ENCODE measurements around the gene SLC18A3. TPM values are rescaled to one million over a fixed set of nuclear protein-coding genes. Genes with fewer than 3 reads are reported as not detected.

SLC18A3 gene
- total RNA-seq = not detected

DNA sequence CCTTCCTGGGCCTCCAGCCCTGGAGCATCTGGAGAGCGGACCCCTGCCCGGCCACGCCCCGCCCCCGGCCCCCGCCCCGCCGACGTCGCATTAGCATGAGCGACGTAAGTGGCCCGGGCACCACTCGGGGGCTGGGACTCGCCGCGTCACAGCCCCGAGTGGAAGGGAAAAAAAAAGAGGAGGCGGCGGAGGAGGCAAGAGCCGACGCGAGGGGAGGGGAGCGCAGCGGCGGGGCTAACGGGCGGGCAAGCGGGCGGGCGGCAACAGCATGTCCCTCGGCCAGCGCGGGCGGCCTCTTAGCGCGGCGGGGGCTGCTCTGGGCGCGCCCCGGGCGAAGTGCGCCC lies at the start of gene SLC18A3:
SLC18A3 (plus strand) TSS at position 197 of the 344 bp plus-strand sequence. CDS start 431 bp downstream, outside the sequence.
- Histone ChIP-seq H3K27ac (no peak within 1 kb of the TSS), H3K4me1 (peaks cover 7 to 16% of the 10 kb centered on the region in 2 donors), H3K27me3 (peaks cover 42% of the 10 kb centered on the region), H3K9me3 (no peaks in the 10 kb centered on the region), H3K36me3 (no peaks in the 10 kb centered on the region), H3K4me3 (replicated peaks in 1 of 3) (no peak within 1 kb of the TSS)
- 0 to 6% methylated on average over 5 to 23 of the region's 43 CpGs for WGBS, 2 donors
- TF ChIP-seq, protein P1, sequence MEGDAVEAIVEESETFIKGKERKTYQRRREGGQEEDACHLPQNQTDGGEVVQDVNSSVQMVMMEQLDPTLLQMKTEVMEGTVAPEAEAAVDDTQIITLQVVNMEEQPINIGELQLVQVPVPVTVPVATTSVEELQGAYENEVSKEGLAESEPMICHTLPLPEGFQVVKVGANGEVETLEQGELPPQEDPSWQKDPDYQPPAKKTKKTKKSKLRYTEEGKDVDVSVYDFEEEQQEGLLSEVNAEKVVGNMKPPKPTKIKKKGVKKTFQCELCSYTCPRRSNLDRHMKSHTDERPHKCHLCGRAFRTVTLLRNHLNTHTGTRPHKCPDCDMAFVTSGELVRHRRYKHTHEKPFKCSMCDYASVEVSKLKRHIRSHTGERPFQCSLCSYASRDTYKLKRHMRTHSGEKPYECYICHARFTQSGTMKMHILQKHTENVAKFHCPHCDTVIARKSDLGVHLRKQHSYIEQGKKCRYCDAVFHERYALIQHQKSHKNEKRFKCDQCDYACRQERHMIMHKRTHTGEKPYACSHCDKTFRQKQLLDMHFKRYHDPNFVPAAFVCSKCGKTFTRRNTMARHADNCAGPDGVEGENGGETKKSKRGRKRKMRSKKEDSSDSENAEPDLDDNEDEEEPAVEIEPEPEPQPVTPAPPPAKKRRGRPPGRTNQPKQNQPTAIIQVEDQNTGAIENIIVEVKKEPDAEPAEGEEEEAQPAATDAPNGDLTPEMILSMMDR (IDR thresholded peaks at IDR 0.05) = no peak
- no peak for TF ChIP-seq POLR2A (IDR thresholded peaks at IDR 0.05)
- intact Hi-C loops (cut with DNase I) = no loop called here
- DNase-seq = no peak

GRCh38 chr10:49560526-49560925 lies 49.6 kb upstream of the SLC18A3 start:
- Histone ChIP-seq H3K4me1 (no peaks in the 10 kb centered on the region), H3K4me3 (replicated peaks in 1 of 3) (no peak overlapping the region), H3K27ac (no peak overlapping the region), H3K9me3 (no peaks in the 10 kb centered on the region), H3K27me3 (no peaks in the 10 kb centered on the region), H3K36me3 (no peaks in the 10 kb centered on the region)
- 67 to 72% methylated on average over 2 of the region's 2 CpGs for WGBS, 2 donors
- no peak for TF ChIP-seq POLR2A (IDR thresholded peaks at IDR 0.05)
- TF ChIP-seq, protein P1 (IDR thresholded peaks at IDR 0.05) = no peak
- no peak for DNase-seq
- intact Hi-C loops (cut with DNase I) = no loop called here

DNA sequence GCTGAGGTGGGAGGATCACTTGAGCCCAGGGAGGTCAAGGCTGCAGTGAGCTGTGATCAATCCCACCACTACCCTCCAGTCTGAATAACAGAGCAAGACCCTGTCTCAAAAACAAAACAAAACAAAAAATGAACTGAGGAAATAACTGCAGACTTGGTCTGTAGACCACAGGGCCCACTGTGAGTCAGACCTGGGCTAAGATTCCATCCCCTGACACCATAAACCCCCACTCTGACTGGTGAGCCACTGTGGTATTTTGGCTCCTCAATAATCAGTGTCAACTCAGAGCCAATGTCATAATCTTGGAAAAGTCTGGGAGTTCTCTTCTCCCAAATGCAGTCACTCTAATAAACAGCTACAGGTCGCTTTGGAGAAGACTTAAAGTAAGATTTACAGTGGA lies 47.2 kb upstream of the SLC18A3 start:
- Histone ChIP-seq H3K36me3 (no peaks in the 10 kb centered on the region), H3K4me3 (replicated peaks in 1 of 3) (no peak overlapping the region), H3K27me3 (no peaks in the 10 kb centered on the region), H3K27ac (no peak overlapping the region), H3K4me1 (peaks cover 0 to under 1% of the 10 kb centered on the region in 2 donors), H3K9me3 (no peaks in the 10 kb centered on the region)
- no peak for TF ChIP-seq POLR2A (IDR thresholded peaks at IDR 0.05)
- TF ChIP-seq, protein P1 (IDR thresholded peaks at IDR 0.05) = no peak
- 83 to 87% methylated on average over 1 of the region's 1 CpG for WGBS, 2 donors
- no peak for DNase-seq
- intact Hi-C loops (cut with DNase I) = no loop called here

- H3K27ac ChIP-seq = no peak overlapping the region
- WGBS, 2 donors = 68 to 74% methylated on average over 4 of the region's 4 CpGs
- no peaks in the 10 kb centered on the region for H3K9me3 ChIP-seq
These were observed 45.6 kb upstream of the SLC18A3 start for GRCh38 chr10:49564461-49565009.

DNA sequence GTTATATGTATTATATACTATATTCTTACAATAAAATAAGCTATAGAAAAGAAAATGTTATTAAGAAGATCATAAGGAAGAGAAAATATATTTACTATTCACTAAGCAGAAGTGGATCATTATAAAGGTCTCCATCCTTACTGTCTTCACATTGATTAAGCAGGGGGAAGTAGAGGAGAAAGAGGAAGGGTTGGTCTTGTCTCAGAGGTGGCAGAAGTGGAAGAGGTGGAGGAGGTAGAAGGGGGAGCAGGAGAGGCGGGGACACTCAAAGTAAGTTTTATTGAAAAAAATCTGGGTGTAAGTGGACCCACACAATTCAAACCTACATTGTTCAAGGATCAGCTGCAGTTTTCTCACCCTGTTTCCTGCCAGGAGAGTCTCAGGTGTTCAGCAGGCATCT lies 42.3 kb upstream of the SLC18A3 start:
- H3K4me1 ChIP-seq = peaks cover 0 to 15% of the 10 kb centered on the region in 2 donors
- no peak for DNase-seq
- H3K4me3 ChIP-seq (replicated peaks in 1 of 3) = no peak overlapping the region
- intact Hi-C loops (cut with DNase I) = no loop called here
- no peaks in the 10 kb centered on the region for H3K27me3 ChIP-seq
- 87 to 94% methylated on average over 1 of the region's 1 CpG for WGBS, 2 donors
- H3K9me3 ChIP-seq = no peaks in the 10 kb centered on the region
- H3K36me3 ChIP-seq = no peaks in the 10 kb centered on the region
- H3K27ac ChIP-seq = no peak overlapping the region
- no peak for TF ChIP-seq POLR2A (IDR thresholded peaks at IDR 0.05)
- TF ChIP-seq, protein P1 (IDR thresholded peaks at IDR 0.05) = no peak

More at GRCh38 chr10:49564461-49565009, 45.6 kb upstream of the SLC18A3 start:
- Histone ChIP-seq H3K27me3 (no peaks in the 10 kb centered on the region), H3K4me3 (replicated peaks in 1 of 3) (no peak overlapping the region), H3K4me1 (peaks cover 0 to 5% of the 10 kb centered on the region in 2 donors), H3K36me3 (no peaks in the 10 kb centered on the region)
- intact Hi-C loops (cut with DNase I) = no loop called here
- TF ChIP-seq, protein P1 (IDR thresholded peaks at IDR 0.05) = no peak
- TF ChIP-seq POLR2A (IDR thresholded peaks at IDR 0.05) = no peak
- DNase-seq = no peak

All from thyroid gland (tissue), 4 donors.